ENCODE measurements around the gene ADAMTS18.
"Not testable (repeated sequence)": the region's sequence is repeated elsewhere in the genome, so short reads cannot be mapped to it uniquely, and the experiment has no call there.

Gene ADAMTS18

GRCh38 chr16:77434530-77435271 lies at the start of gene ADAMTS18:
ADAMTS18 (minus strand) TSS chr16:77435034; CDS start chr16:77434695, 339 bp downstream.
- no peak for DNase-seq (ENCODE audit: low spot score)

- no peak for DNase-seq (ENCODE audit: low spot score)
Observed at GRCh38 chr16:77480681-77481315, 46.0 kb upstream of the ADAMTS18 start.

- no peak for DNase-seq (ENCODE audit: low spot score)
Observed at GRCh38 chr16:77472262-77472661, 37.4 kb upstream of the ADAMTS18 start.

GRCh38 chr16:77470851-77471250 lies 36.0 kb upstream of the ADAMTS18 start:
- no peak for DNase-seq (ENCODE audit: low spot score)

- no peak for DNase-seq (ENCODE audit: low spot score)
Observed at GRCh38 chr16:77469634-77470033, 34.8 kb upstream of the ADAMTS18 start.

- DNase-seq (ENCODE audit: low spot score), result no peak
Observed at GRCh38 chr16:77468831-77469230, 34.0 kb upstream of the ADAMTS18 start.

- DNase-seq (ENCODE audit: low spot score), result no peak
Observed at GRCh38 chr16:77467821-77468335, 33.0 kb upstream of the ADAMTS18 start.

- not testable (repeated sequence) for DNase-seq (ENCODE audit: low spot score)
Observed at GRCh38 chr16:77463659-77464058, 28.8 kb upstream of the ADAMTS18 start.

GRCh38 chr16:77462894-77463293 lies 28.1 kb upstream of the ADAMTS18 start:
- no peak for DNase-seq (ENCODE audit: low spot score)

- DNase-seq (ENCODE audit: low spot score), result no peak
Observed at GRCh38 chr16:77459534-77460254, 24.9 kb upstream of the ADAMTS18 start.

GRCh38 chr16:77457046-77457445 lies 22.2 kb upstream of the ADAMTS18 start:
- DNase-seq (ENCODE audit: low spot score), result no peak

GRCh38 chr16:77452243-77452642 lies 17.4 kb upstream of the ADAMTS18 start:
- no peak for DNase-seq (ENCODE audit: low spot score)

GRCh38 chr16:77450790-77451487 lies 16.1 kb upstream of the ADAMTS18 start:
- no peak for DNase-seq (ENCODE audit: low spot score)

- DNase-seq (ENCODE audit: low spot score), result no peak
Observed at GRCh38 chr16:77449208-77449607, 14.4 kb upstream of the ADAMTS18 start.

GRCh38 chr16:77445324-77445723 lies 10.5 kb upstream of the ADAMTS18 start:
- no peak for DNase-seq (ENCODE audit: low spot score)

GRCh38 chr16:77444147-77444460 lies 9.3 kb upstream of the ADAMTS18 start:
- no peak for DNase-seq (ENCODE audit: low spot score)

GRCh38 chr16:77443357-77444146 lies 8.7 kb upstream of the ADAMTS18 start:
- no peak for DNase-seq (ENCODE audit: low spot score)

GRCh38 chr16:77442078-77442477 lies 7.2 kb upstream of the ADAMTS18 start:
- DNase-seq (ENCODE audit: low spot score), result no peak

GRCh38 chr16:77439106-77439505 lies 4.3 kb upstream of the ADAMTS18 start:
- no peak for DNase-seq (ENCODE audit: low spot score)

- no peak for DNase-seq (ENCODE audit: low spot score)
Observed at GRCh38 chr16:77437859-77438258, 3.0 kb upstream of the ADAMTS18 start.

- DNase-seq (ENCODE audit: low spot score), result no peak
Observed at GRCh38 chr16:77435272-77435820, 512 bp upstream of the ADAMTS18 start.
